Neural cell (in vitro differentiated cells): ENCODE results near the gene CLEC16A. TPM values are rescaled to one million over a fixed set of nuclear protein-coding genes. Genes with fewer than 3 reads are reported as not detected.

Source experiments
- H2AFZ ChIP-seq: fragments of 200-600, 300-800 bp; sonication (generic), shearing (Covaris generic); 2 replicates; pipeline ENCODE4 v1.6.0; 2014; ENCODE audit warnings: low read depth, mild to moderate bottlenecking, antibody characterized with exemption, low read length, moderate library complexity
- H3F3A ChIP-seq: fragments of 200-600 bp; shearing (Covaris generic); 2 replicates; pipeline ENCODE4 v1.6.1; 2016; ENCODE audit warnings: mild to moderate bottlenecking, moderate library complexity, mixed read lengths, antibody characterized with exemption, low read length; ENCODE audit not compliant: insufficient read depth, poor library complexity, severe bottlenecking
- H3K27ac ChIP-seq: fragments of 200-600, 300-800 bp; sonication (generic), shearing (Covaris generic); 2 replicates; pipeline ENCODE4 v1.5.1; 2014; ENCODE audit warnings: mild to moderate bottlenecking, low read length, moderate library complexity
- H3K27me3 ChIP-seq: fragments of 300-800, 200-600 bp; sonication (generic), shearing (Covaris generic); 2 replicates; pipeline ENCODE4 v1.6.0; 2014; ENCODE audit warnings: mild to moderate bottlenecking, low read depth, low read length, moderate library complexity; ENCODE audit not compliant: insufficient read depth
- H3K36me3 ChIP-seq: fragments of 300-800, 200-600 bp; sonication (generic), shearing (Covaris generic); 2 replicates; pipeline ENCODE4 v1.5.1; 2014; ENCODE audit warnings: mild to moderate bottlenecking, antibody characterized with exemption, low read length, moderate library complexity; ENCODE audit not compliant: insufficient read depth
- H3K4me2 ChIP-seq: fragments of 300-800, 200-600 bp; sonication (generic), shearing (Covaris generic); 2 replicates; pipeline ENCODE4 v1.6.0; 2014; ENCODE audit warnings: mild to moderate bottlenecking, low read length
- H3K4me3 ChIP-seq: fragments of 300-800, 200-600 bp; sonication (generic), shearing (Covaris generic); 2 replicates; pipeline ENCODE4 v1.5.1; 2014; ENCODE audit warnings: mild to moderate bottlenecking, low read length, moderate library complexity
- H3K79me2 ChIP-seq: fragments of 200-600 bp; shearing (Covaris generic); replicated peaks from 2 replicates; pipeline ENCODE4 v1.6.0; 2014; ENCODE audit warnings: mild to moderate bottlenecking, low read length, moderate library complexity; ENCODE audit not compliant: insufficient read depth
- H3K9ac ChIP-seq: fragments of 300-800, 200-600 bp; sonication (generic), shearing (Covaris generic); 2 replicates; pipeline ENCODE4 v1.6.1; 2016; ENCODE audit warnings: mild to moderate bottlenecking, low read length, mixed read lengths
- H3K9me2 ChIP-seq: fragments of 200-600 bp; shearing (Covaris generic); 2 replicates; pipeline ENCODE4 v1.6.1; 2016; ENCODE audit warnings: mild to moderate bottlenecking, low read length, mixed read lengths; ENCODE audit not compliant: insufficient read depth
- H3K9me3 ChIP-seq: fragments of 200-600, 300-800 bp; sonication (generic), shearing (Covaris generic); 2 replicates; pipeline ENCODE4 v1.6.1; 2016; ENCODE audit warnings: mild to moderate bottlenecking, mixed run types, low read length, moderate library complexity, mixed read lengths
- H4K20me1 ChIP-seq: fragments of 200-600 bp; shearing (Covaris generic); 2 replicates; pipeline ENCODE4 v1.6.1; 2016; ENCODE audit warnings: mild to moderate bottlenecking, mixed run types; ENCODE audit not compliant: insufficient read depth
- CTCF ChIP-seq: fragments of 450-650 bp; IDR thresholded peaks from 2 replicates; pipeline ENCODE4 v1.5.1; 2014; ENCODE audit warnings: antibody characterized with exemption, mild to moderate bottlenecking, moderate library complexity; ENCODE audit not compliant: poor library complexity, severe bottlenecking
- EP300 ChIP-seq: fragments of 450-650 bp; conservative IDR thresholded peaks from 2 replicates; pipeline ENCODE4 v1.6.1; 2014; ENCODE audit warnings: antibody characterized with exemption, mild to moderate bottlenecking, moderate library complexity; ENCODE audit not compliant: poor library complexity, severe bottlenecking
- EZH2 ChIP-seq: fragments of 200-600, 300-800 bp; shearing (Covaris generic), sonication (generic); IDR thresholded peaks from 2 replicates; pipeline ENCODE4 v1.6.1; 2014; ENCODE audit warnings: antibody characterized with exemption, low read length, borderline replicate concordance, mild to moderate bottlenecking; ENCODE audit not compliant: insufficient read depth, poor library complexity, severe bottlenecking
- MXI1 ChIP-seq: fragments of 450-650 bp; conservative IDR thresholded peaks from 2 replicates; pipeline ENCODE4 v1.6.1; 2014; ENCODE audit warnings: antibody characterized with exemption, mild to moderate bottlenecking; ENCODE audit not compliant: poor library complexity, severe bottlenecking
- POLR2AphosphoS5 ChIP-seq: IDR thresholded peaks from 2 replicates; pipeline ENCODE4 v1.6.1; 2012
- RAD21 ChIP-seq: fragments of 450-650 bp; conservative IDR thresholded peaks from 2 replicates; pipeline ENCODE4 v1.6.1; 2014; ENCODE audit warnings: antibody characterized with exemption, mild to moderate bottlenecking, moderate library complexity
- TAF1 ChIP-seq: IDR thresholded peaks from 2 replicates; pipeline ENCODE4 v1.6.1; 2012; ENCODE audit warnings: low read depth
- polyA plus RNA-seq: library from polyadenylated mRNA; depleted of rRNA; stranded (reverse); fragments of >200 nt; gene quantifications from 2 replicates; pipeline ENCODE4 v1.2.3, GENCODE V29; 2014
- TF ChIP-seq, protein P1 (sequence below): IDR thresholded peaks from 2 replicates; pipeline ENCODE4 v1.6.1; 2012; ENCODE audit warnings: borderline replicate concordance

The CLEC16A gene
- polyA plus RNA-seq, 1 donor from 2014 or later = 11.1 TPM

GRCh38 chr16:10988879-10989278, 44.5 kb downstream of the CLEC16A start:
- no peak overlapping the region for H2AFZ ChIP-seq
- H3K4me3 ChIP-seq = no peak overlapping the region
- no peak overlapping the region for H3K9ac ChIP-seq
- H3K9me2 ChIP-seq = no peaks in the 10 kb centered on the region
- H3K27me3 ChIP-seq = no peaks in the 10 kb centered on the region
- TF ChIP-seq CTCF = no peak
- TF ChIP-seq EZH2 = no peak
- no peak for TF ChIP-seq POLR2AphosphoS5
- TF ChIP-seq EP300 = no peak
- no peak for TF ChIP-seq MXI1
- no peak for TF ChIP-seq RAD21
- TF ChIP-seq, protein P1, sequence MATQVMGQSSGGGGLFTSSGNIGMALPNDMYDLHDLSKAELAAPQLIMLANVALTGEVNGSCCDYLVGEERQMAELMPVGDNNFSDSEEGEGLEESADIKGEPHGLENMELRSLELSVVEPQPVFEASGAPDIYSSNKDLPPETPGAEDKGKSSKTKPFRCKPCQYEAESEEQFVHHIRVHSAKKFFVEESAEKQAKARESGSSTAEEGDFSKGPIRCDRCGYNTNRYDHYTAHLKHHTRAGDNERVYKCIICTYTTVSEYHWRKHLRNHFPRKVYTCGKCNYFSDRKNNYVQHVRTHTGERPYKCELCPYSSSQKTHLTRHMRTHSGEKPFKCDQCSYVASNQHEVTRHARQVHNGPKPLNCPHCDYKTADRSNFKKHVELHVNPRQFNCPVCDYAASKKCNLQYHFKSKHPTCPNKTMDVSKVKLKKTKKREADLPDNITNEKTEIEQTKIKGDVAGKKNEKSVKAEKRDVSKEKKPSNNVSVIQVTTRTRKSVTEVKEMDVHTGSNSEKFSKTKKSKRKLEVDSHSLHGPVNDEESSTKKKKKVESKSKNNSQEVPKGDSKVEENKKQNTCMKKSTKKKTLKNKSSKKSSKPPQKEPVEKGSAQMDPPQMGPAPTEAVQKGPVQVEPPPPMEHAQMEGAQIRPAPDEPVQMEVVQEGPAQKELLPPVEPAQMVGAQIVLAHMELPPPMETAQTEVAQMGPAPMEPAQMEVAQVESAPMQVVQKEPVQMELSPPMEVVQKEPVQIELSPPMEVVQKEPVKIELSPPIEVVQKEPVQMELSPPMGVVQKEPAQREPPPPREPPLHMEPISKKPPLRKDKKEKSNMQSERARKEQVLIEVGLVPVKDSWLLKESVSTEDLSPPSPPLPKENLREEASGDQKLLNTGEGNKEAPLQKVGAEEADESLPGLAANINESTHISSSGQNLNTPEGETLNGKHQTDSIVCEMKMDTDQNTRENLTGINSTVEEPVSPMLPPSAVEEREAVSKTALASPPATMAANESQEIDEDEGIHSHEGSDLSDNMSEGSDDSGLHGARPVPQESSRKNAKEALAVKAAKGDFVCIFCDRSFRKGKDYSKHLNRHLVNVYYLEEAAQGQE = no peak
- no peak for TF ChIP-seq TAF1
- H3K4me2 ChIP-seq = no peak overlapping the region
- no peak overlapping the region for H3K27ac ChIP-seq
- no peaks in the 10 kb centered on the region for H4K20me1 ChIP-seq
- no peaks in the 10 kb centered on the region for H3K79me2 ChIP-seq
- H3F3A ChIP-seq = no peaks in the 10 kb centered on the region
- H3K9me3 ChIP-seq = no peaks in the 10 kb centered on the region
- H3K36me3 ChIP-seq = no peaks in the 10 kb centered on the region

- Histone ChIP-seq H3K36me3 (no peaks in the 10 kb centered on the region), H3K27me3 (no peaks in the 10 kb centered on the region), H3K79me2 (no peaks in the 10 kb centered on the region), H3K9me3 (no peaks in the 10 kb centered on the region), H3K4me2 (no peak overlapping the region), H3K9ac (no peak overlapping the region), H3K4me3 (no peak overlapping the region), H4K20me1 (no peaks in the 10 kb centered on the region), H3K9me2 (no peaks in the 10 kb centered on the region), H3F3A (no peaks in the 10 kb centered on the region), H3K27ac (no peak overlapping the region), H2AFZ (no peak overlapping the region)
- TF ChIP-seq EZH2 = no peak
- TF ChIP-seq RAD21 = no peak
- TF ChIP-seq, protein P1 = no peak
- TF ChIP-seq EP300 = no peak
- no peak for TF ChIP-seq CTCF
- TF ChIP-seq MXI1 = no peak
- no peak for TF ChIP-seq TAF1
These were observed 45.2 kb downstream of the CLEC16A start for GRCh38 chr16:10989559-10989958.
